Thyroid gland (tissue), 4 donors: ENCODE data around the gene GALR2.

Experiments used
- CTCF ChIP-seq, 6 experiments: fragments of 200-600 bp in 3 of 6; fragments of 450-650 bp in 3 of 6; sonication (generic) in 3 of 6; IDR thresholded peaks; one replicate each; pipeline ENCODE4 v1.5.1; 2016 to 2019; ENCODE audit warnings: antibody characterized with exemption in 6 of 6, mild to moderate bottlenecking in 2 of 6, inconsistent platforms in 1 of 6, moderate library complexity in 1 of 6
- POLR2A ChIP-seq, 2 donors: fragments of 450-650 bp; IDR thresholded peaks; one replicate each; pipeline ENCODE4 v1.6.1; 2017; ENCODE audit warnings: antibody characterized with exemption in 2 of 2, mild to moderate bottlenecking in 2 of 2, moderate library complexity in 1 of 2

GRCh38 chr17:76102944-76103273, 28.3 kb downstream of the GALR2 start:
- no peak for TF ChIP-seq CTCF (IDR thresholded peaks at IDR 0.05)
- no peak for TF ChIP-seq POLR2A (IDR thresholded peaks at IDR 0.05)
